Esophagus squamous epithelium (tissue), 5 donors: ENCODE results near the gene PTGES3L. TPM values are rescaled to one million over a fixed set of nuclear protein-coding genes. Genes with fewer than 3 reads are reported as not detected.

Experiments
- DNase-seq: peaks from one replicate; lab custom pipeline; 2025; lab: John Stamatoyannopoulos, UW
- H3K27ac ChIP-seq, 4 donors: fragments of 200-600 bp; sonication (generic); one replicate each; pipeline ENCODE4 v1.5.1; 2016 to 2019; ENCODE audit warnings: mild to moderate bottlenecking in 1 of 4
- H3K27me3 ChIP-seq, 4 donors: fragments of 200-600 bp; sonication (generic); 1 replicate in 3 of 4; 2 replicates in 1 of 4; pipeline versions ENCODE4 v1.5.1 to v1.6.0; 2017 to 2021; ENCODE audit warnings: antibody characterized with exemption in 1 of 4
- H3K36me3 ChIP-seq, 3 donors: fragments of 200-600 bp; sonication (generic); one replicate each; pipeline ENCODE4 v1.5.1; 2016 to 2019
- H3K4me1 ChIP-seq, 3 donors: fragments of 200-600 bp; sonication (generic); one replicate each; pipeline ENCODE4 v1.5.1; 2017 to 2019
- H3K4me3 ChIP-seq, 4 donors: fragments of 200-600 bp; sonication (generic); 1 replicate in 3 of 4; 2 replicates in 1 of 4; pipeline ENCODE4 v1.5.1; 2016 to 2019; ENCODE audit warnings: mild to moderate bottlenecking in 2 of 4, moderate library complexity in 1 of 4
- H3K9me3 ChIP-seq, 3 donors: fragments of 200-600 bp; sonication (generic); one replicate each; pipeline ENCODE4 v1.5.1; 2016 to 2019
- CTCF ChIP-seq, 6 experiments: fragments of 450-650 bp in 4 of 6; fragments of 200-600 bp in 2 of 6; sonication (generic) in 2 of 6; IDR thresholded peaks; one replicate each; pipeline ENCODE4 v1.5.1; 2016 to 2019; ENCODE audit warnings: antibody characterized with exemption in 6 of 6, mild to moderate bottlenecking in 4 of 6, moderate library complexity in 4 of 6
- POLR2A ChIP-seq, 4 donors: fragments of 450-650 bp; IDR thresholded peaks; one replicate each; pipeline ENCODE4 v1.6.1; 2017; ENCODE audit warnings: antibody characterized with exemption in 4 of 4, mild to moderate bottlenecking in 4 of 4, moderate library complexity in 3 of 4
- WGBS, 2 donors: methylation state at CpG; one replicate each; pipeline ENCODE4 v1.1.5; 2018; 5-methylcytosine and 5-hydroxymethylcytosine counted together
- intact Hi-C: fragments of 100-400 bp; cut with DNase I; formaldehyde crosslinking; loops from one replicate; pipeline ENCODE4 v1.15.0; 2022
- total RNA-seq, 4 donors: library from RNA; depleted of rRNA; stranded (reverse); fragments of >200 nt; gene quantifications; one replicate each; pipeline ENCODE4 v1.1.0, GENCODE V29; 2016
- donor health status: DM: yes; HTN: yes; CAD: no.

PTGES3L gene
- total RNA-seq, 4 donors from 2014 or later, result 0.27 to 1.1 TPM; not detected in 2

DNA sequence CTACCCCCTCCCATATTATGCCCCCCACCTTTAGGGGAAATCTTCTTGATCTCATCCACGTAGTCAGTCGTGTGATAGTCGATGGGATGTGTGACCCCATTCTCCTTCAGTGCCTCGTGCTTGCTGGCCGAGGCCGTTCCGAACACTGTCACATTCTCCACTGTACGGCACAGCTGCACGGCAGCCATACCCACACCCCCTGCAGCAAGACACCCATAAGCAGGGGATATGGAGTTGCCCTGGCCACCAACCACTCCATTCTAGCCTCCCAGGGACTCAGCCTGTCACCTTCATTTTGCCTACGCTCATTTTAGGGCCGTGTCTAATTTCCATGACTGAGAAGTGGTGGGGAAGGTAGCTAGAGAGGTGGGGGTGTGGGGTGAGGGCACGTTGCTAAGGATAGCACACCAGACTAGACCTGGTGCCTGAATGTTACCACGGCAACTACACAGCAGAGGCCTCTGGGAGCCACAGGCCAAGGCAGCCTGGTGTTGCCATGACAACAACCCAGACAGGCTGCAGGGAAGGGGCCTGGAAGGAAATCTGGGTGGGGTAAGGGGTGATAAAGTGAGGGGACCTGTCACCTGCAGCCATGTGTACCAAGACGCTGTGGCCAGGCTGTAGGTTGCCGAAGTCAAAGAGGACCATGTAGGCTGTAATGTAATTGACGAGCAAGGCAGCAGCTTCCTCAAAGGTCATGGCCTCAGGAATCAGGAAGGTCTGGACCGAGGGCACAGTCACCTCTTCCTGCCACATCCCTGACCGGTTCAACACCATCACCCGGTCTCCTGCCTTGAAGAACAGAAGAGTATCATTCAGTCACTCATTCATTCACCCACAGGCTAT, 38.4 kb upstream of the PTGES3L start:
- intact Hi-C loops, result no loop called here
- Histone ChIP-seq H3K4me3 (no peak overlapping the region), H3K36me3 (peaks cover 7 to 52% (median 14%) of the 10 kb centered on the region in 3 donors), H3K9me3 (no peaks in the 10 kb centered on the region), H3K27me3 (no peaks in the 10 kb centered on the region), H3K4me1 (peaks cover 18 to 80% (median 50%) of the 10 kb centered on the region in 3 donors), H3K27ac (peak overlapping the region in 3 of 4 donors; percentile 38 to 92 (median 90))
- TF ChIP-seq POLR2A (IDR thresholded peaks at IDR 0.05), result no peak
- TF ChIP-seq CTCF (IDR thresholded peaks at IDR 0.05), result no peak
- WGBS, 2 donors, result 53 to 63% methylated on average over 12 to 17 of the region's 19 CpGs
- no peak for DNase-seq

DNA sequence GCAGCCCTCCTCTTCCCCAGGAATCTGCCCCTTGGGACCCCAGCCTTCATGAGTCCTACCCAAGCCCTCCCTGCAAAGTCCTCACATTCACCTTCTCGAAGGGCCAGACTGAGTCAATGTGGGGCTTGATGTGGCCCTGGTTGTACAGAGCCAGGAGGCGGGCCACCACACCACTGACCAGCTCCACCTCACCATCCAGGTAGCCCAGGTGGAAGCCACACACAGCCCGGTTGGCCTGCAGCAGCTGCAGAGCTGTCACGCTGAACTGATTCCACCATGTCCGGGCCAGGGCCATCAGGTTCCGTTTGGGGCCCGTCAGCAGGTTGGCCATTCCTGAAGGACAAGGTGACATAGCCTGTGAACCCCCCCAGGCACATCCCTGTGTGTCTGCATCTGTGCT, 36.3 kb upstream of the PTGES3L start:
- 93% methylated on average over 5 of the region's 7 CpGs; no CpG with 5 or more reads in 1 of the 2 donors for WGBS, 2 donors
- Histone ChIP-seq H3K36me3 (peaks cover 7 to 67% (median 19%) of the 10 kb centered on the region in 3 donors), H3K4me3 (no peak overlapping the region), H3K27ac (peak overlapping the region in 3 of 4 donors; percentile 41 to 86 (median 73)), H3K4me1 (peaks cover 18 to 83% (median 45%) of the 10 kb centered on the region in 3 donors), H3K9me3 (no peaks in the 10 kb centered on the region), H3K27me3 (no peaks in the 10 kb centered on the region)
- intact Hi-C loops, result no loop called here
- TF ChIP-seq CTCF (IDR thresholded peaks at IDR 0.05) (no peak), POLR2A (IDR thresholded peaks at IDR 0.05) (no peak)
- DNase-seq, result no peak

DNA sequence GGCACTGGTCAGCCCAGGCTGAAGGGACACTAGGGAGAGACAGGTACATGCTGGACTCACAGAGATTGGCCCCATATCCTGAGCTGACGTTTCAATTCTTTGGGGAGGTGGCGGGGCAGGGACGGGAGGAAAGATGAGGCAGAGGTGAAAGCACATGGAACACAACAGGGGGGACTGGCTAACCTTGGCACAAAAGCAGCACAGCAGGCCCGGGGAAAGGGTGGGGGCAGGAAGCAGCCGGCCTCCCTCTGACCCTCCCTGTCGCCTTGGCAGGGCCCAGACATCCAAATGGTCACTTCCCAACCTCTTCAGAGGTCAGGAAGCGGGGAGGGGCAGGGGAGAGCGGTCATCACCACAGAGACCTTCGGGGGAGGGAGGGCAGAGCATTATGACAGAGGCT, 35.7 kb upstream of the PTGES3L start:
- DNase-seq, result no peak
- Histone ChIP-seq H3K4me3 (no peak overlapping the region), H3K27me3 (no peaks in the 10 kb centered on the region), H3K9me3 (no peaks in the 10 kb centered on the region), H3K27ac (peak overlapping the region; percentile 26 to 86 (median 57)), H3K36me3 (peaks cover 7 to 67% (median 19%) of the 10 kb centered on the region in 3 donors), H3K4me1 (peaks cover 18 to 82% (median 46%) of the 10 kb centered on the region in 3 donors)
- intact Hi-C loops, result no loop called here
- WGBS, 2 donors, result 65 to 67% methylated on average over 9 of the region's 9 CpGs
- TF ChIP-seq POLR2A (IDR thresholded peaks at IDR 0.05) (no peak), CTCF (IDR thresholded peaks at IDR 0.05) (no peak)

DNA sequence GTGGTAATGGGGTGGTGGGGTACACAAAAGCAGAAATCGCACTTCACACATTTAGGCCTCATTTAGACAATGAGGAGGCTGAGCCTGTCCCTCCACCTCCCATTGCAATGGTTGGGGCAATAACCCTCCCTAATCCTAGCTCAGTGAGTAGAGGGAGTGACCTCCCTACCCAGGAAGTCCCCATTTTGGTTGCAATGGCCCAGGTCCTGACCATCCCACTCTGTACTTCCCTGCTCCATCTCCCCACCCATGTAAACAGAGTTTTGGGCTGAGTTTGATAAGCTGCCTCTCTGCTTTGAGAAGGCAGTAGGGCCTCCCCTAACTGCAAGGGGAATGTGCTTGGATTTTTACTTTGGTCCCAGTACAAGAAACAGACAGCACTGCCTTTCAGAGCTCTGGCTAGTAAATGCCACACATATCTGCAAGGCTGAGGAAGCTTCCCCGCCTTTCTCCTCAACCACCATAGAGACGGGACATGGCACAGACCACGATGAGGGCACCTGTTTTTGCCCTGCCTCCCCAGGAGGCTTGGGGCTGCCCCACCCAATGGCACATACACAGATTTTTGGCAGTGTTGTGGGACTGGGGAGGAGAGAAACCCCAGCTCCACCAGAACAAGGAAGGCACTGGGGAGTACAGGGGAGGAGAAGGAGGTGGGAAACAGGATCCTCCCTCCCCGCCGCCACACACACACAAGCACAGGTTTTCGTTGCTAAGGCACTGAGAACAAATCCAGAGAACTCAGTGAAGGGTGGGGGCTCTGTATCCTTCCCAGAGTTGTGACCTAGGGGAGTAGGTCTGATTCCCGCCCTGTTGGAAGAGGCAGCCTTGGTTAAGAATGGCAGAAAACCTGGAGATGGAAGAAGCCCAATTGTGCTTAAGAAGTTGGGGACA, 35.0 kb upstream of the PTGES3L start:
- intact Hi-C loops, result no loop called here
- Histone ChIP-seq H3K4me3 (no peak overlapping the region), H3K9me3 (no peaks in the 10 kb centered on the region), H3K27ac (peak overlapping the region; percentile 26 to 86 (median 57)), H3K27me3 (no peaks in the 10 kb centered on the region), H3K36me3 (peaks cover 7 to 67% (median 19%) of the 10 kb centered on the region in 3 donors), H3K4me1 (peaks cover 12 to 82% (median 40%) of the 10 kb centered on the region in 3 donors)
- TF ChIP-seq POLR2A (IDR thresholded peaks at IDR 0.05), result no peak
- TF ChIP-seq CTCF (IDR thresholded peaks at IDR 0.05), result no peak
- no peak for DNase-seq
- 60 to 77% methylated on average over 5 to 6 of the region's 8 CpGs for WGBS, 2 donors
